WI38 (cell line): ENCODE results near the gene IGSF21.

Experiments
- H3K4me3 ChIP-seq: 2 replicates; pipeline ENCODE4 v1.5.1; 2011; ENCODE audit warnings: low read depth, mild to moderate bottlenecking, control low read depth, low read length
- TF ChIP-seq, protein P1 (sequence below): IDR thresholded peaks from 2 replicates; pipeline ENCODE4 v1.5.1; 2012; ENCODE audit warnings: low read depth, mild to moderate bottlenecking, control low read depth, low read length

The IGSF21 gene

DNA sequence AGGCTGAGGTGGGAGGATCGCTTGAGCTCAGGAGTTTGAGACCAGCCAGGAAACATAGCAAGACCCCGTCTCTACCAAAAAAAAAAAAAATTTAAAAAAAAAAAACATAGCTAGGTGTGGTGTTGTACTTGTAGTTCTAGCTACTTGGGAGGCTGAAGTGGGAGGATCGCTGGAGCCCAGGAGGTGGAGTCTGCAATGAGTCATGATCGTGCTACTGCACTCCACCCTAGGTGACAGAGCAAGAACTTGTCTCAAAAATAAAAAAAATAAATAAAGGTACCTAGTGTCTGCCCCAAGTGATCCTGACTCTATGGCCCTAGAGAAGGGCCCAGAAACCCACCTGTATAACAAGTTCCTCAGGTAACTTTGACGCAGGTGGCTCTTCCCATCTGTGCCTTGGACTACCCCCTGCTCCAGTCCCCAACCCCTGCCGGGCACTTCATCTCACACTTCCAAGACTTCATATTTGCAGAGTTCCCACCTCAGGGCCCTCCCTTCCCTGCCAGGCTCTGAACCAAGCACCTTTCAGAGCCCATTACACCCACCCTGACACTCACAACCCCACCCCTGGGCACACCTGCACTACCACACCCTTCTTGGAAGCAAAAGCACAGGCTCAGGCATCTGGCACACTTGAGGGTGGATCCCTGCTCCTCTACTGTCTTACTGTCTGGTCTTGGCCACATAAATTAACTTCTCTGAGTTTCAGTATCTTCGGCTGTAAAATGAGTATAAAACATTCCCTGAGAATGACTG, 292.9 kb downstream of the IGSF21 start:
- TF ChIP-seq, protein P1, sequence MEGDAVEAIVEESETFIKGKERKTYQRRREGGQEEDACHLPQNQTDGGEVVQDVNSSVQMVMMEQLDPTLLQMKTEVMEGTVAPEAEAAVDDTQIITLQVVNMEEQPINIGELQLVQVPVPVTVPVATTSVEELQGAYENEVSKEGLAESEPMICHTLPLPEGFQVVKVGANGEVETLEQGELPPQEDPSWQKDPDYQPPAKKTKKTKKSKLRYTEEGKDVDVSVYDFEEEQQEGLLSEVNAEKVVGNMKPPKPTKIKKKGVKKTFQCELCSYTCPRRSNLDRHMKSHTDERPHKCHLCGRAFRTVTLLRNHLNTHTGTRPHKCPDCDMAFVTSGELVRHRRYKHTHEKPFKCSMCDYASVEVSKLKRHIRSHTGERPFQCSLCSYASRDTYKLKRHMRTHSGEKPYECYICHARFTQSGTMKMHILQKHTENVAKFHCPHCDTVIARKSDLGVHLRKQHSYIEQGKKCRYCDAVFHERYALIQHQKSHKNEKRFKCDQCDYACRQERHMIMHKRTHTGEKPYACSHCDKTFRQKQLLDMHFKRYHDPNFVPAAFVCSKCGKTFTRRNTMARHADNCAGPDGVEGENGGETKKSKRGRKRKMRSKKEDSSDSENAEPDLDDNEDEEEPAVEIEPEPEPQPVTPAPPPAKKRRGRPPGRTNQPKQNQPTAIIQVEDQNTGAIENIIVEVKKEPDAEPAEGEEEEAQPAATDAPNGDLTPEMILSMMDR = no peak
- no peak overlapping the region for H3K4me3 ChIP-seq

DNA sequence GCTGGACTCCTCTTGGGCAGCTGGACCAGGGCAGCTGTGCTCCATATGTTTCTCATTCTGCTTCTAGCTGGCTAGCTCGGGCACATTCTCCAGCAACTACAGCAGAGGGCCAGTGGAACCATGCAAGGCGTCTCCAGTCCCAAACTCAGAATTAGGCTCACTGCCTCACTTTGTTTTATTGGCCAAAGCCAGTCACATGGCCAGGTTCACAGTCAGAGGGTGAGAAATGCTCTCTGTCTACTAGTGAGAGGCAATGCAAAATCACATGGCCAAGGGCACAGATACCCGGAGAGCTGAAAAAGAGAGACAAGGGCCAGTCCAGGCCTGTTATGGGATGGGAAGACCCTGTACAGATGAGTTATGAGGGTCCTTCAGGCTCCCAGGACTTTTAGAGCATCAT, 294.3 kb downstream of the IGSF21 start:
- no peak overlapping the region for H3K4me3 ChIP-seq
- TF ChIP-seq, protein P1 = no peak

GRCh38 chr1:18404460-18404859, 296.9 kb downstream of the IGSF21 start:
- TF ChIP-seq, protein P1 = no peak
- H3K4me3 ChIP-seq = no peak overlapping the region

- TF ChIP-seq, protein P1 = no peak
- no peak overlapping the region for H3K4me3 ChIP-seq
Measured at GRCh38 chr1:18407166-18408045, 299.8 kb downstream of the IGSF21 start.

DNA sequence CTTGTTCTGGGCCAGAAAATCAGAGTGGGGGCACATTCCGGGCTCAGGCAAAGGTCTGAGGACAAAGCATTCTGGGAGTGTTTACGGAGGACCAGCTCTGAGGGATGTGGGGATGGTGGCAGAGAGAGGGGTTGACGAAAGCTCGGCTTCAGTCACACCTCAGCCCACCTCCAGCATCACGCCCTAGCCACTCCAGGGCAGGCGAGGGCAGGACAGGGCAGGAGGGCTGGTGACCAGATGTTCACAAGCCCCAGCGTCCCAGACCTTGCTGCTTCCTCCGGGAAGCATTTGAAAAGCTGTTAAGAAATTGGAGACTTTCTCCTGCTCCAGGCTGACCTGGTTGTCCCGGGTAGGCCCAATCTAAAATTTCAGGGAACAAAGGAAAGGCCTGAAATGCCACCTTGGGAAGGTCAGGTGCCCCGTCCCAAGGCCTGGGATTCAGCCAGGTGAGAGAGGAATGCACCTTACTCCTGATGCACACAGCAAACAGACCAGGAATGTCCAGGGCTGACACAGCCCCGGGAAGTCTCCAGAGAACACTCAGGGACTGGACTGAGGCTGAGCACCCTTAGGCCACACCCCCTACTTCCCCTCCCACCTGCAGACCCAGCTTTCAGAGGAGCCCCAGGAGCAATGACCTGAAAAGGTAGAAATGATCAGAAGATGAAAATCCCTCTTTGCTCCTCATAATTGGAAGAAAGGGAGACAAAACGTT, 301.2 kb downstream of the IGSF21 start:
- TF ChIP-seq, protein P1 = no peak
- H3K4me3 ChIP-seq = no peak overlapping the region

GRCh38 chr1:18409609-18410237, 302.1 kb downstream of the IGSF21 start:
- no peak overlapping the region for H3K4me3 ChIP-seq
- TF ChIP-seq, protein P1 = no peak
